ENCODE data around the gene PRKN.
"Not testable (repeated sequence)": the region's sequence is repeated elsewhere in the genome, so short reads cannot be mapped to it uniquely, and the experiment has no call there.

The PRKN gene

DNA sequence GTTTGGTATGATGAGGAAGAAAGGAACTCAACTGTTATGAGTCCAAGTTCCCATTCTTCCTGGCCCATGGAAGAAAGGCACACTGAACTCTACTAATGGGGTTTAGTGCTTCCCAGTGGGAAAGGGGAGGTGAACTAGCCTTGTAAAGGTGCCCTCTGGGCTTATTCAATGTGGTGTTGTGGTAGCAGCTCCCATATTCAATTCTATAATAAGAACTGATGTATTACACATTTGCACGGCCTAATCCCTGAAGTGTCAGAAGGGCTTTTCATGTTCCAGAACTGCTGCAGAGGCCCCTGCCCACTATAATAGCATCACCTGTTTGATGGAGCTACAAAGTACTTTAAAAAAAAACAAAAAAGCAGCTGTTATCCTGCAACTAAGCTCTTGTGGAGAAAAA lies 17.1 kb downstream of the PRKN start:
- DNase-seq: no peak

DNA sequence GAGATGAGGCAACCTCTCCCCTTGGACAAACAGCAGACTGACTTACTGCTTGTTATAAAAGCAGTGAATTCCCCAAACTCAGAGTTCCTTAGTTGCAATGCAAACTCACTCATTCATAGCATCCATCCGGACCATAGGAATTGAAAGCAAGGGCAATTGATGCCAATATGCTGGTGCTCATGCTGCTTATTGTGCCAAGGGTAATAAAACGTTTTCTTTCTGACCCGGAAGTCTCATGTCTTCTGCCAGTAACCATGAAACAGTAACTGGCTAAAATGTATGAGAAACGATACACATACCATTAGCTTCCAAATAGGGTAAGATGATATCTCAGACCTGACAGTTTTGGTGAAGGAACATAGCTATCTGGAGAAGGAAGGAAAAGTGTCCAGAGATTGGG lies 18.1 kb downstream of the PRKN start:
- DNase-seq: no peak

DNA sequence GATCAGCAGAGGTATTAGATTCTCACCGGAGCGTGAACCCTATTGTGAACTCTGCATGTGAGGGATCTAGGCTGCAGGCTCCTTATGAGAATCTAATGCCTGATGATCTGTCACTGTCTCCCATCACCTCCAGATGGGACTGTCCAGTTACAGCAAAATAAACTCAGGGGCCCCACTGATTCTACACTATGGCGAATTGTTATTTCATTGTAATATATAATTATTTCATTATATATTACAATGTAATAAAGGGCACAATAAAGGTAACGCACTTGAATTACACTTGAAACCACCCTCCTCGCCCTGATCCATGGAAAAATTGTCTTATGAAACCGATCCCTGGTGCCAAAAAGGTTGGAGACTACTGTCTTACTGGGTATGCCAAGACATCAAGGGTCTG lies 18.6 kb downstream of the PRKN start:
- DNase-seq: no peak

DNA sequence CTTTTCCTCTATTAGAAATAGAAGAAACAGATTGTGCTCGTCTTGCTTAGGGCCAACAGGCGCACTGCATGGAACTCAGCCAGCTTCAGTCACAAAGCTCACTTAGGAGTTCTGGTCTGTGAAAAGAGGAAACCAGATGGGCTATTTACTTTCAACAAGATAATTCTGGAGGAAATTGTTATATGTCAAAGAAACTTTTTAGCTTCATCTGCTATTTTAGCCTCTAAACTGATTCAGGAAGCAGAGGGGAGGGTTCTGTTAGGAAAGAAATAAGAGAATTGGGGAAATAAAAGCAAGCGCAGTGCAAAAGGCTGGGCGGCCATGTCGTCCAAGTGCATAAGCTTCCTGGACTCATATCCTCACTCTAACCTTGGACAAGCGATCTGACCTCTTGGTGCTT lies 21.3 kb downstream of the PRKN start:
- peak; percentile 83 for DNase-seq

DNA sequence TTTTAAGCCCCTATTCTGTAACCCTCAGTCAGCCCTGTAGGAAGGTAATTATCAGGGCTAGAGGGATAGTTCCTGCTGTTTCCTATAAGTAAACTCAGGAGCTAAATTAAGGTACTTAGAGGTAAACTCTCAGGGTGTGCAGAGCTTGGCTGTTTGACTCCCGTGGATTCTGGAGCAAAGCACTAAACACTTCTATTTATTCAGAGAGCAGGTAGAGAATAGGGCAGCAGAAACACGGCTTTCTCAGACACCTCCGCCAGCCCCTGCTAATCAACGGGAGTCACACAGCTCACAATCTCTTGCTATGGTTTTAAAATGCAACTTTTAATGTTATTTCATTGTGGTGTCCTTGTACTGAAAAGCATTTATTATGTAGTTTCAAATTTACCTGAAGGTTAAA lies 21.8 kb downstream of the PRKN start:
- DNase-seq: no peak

DNA sequence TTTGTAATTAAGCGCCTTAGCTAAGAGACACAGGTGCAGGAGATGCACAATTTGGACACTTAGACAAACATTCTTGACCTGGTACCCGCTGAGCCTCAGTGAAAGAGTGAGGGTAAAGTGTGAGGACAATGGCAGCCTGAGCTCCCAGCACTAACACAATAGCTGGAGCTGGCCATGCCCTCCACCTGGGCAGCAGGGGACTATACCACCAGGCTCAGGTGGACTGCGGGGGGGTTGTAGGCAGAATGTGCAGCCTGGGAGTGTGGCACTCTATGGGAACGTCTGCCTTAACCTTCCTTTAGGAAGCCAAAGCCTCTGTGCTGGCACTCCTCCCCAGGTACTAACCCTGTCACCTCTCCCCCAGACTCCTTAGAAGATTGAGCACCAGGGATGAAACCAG lies 23.6 kb downstream of the PRKN start:
- no peak for DNase-seq

DNA sequence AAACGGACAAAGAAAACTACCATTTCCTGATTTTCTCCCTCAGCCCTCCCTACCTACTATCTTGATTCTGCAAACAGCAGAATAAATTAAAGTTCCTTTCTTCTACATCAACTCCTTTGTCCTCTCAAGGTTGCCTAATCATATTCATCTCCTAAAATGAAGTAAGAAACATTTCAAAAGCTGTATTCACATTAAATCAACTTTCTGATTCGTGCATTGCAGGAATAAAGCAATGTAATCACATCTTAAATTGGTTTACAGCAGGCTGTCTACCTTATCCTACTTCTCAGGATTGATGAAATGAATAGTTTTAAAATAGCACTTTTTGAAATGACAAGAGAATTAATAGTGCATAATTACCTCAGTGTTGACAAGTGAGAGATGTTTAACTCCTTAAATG lies 25.1 kb downstream of the PRKN start:
- DNase-seq: no peak

DNA sequence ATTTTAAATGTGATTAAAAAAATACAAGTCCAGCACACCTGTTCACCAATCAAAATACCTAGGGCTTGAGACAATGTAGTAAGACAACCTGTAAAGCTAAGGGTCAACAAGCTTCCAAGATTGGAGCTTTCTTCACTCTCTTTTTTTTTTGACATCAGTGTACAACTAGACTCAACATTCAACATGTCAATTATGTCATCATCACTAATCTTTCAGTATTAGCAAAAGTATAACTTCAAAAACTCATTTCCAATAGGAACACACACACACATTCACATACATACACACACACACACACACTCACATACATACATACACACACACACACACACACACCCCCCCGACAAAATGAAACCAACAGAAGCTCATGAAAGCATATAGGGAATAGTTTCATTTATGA lies 26.0 kb downstream of the PRKN start:
- DNase-seq: no peak

DNA sequence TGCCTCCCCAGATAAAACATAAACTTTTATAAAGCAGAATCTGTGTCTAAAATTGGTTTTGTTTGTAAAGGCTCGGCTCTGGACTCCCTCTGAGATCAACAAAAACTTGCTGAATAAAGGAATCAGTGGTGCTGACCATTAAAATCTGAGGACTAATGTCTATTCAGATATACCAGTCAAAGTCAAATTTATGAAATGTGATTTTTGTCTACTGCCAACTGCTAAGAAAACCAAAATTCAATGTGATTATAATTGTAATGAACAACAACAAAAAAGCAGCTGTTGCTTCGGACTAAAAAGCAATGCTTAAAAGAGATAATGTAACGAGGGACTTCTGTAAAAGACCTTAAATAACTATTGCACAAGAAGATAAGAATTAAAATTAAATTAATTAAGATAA lies 26.6 kb downstream of the PRKN start:
- DNase-seq: no peak

DNA sequence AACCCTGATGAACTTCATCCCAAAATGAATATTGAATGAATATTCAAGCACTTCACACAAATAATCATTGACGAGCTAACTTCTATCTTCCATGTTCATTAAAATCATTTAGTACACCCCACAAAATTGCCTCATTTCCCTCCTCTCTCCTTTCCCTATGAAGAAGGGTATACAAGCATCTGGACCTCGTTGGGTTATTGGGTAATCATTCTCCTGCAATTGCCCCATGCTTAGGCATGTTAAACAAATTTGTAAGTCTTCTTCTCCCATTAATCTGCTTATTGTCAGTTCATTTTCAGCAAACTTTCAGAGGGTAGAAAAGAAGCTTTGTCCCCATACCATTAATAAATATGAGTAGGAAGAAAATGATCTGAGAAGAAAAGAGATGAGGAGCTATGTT lies 27.6 kb downstream of the PRKN start:
- DNase-seq: no peak

DNA sequence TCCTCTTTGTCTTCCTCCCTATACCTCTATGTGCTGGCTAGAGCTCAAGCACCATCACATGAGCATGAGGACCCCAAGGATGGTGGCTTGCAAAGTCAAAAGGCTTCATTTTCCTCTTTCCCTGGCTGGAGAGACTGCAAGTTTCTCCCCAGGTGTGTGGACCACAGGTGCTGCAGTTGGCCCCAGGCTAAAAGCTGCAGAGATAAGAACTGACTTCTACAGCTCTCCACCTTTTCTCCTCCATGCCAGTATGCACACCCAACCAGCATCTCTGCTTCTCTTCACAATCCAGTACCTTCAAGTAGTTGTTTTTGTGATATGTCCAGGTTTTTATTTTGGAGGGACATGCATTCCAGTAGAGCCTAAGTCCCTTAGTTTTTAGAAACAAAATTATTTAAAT lies 29.1 kb downstream of the PRKN start:
- no peak for DNase-seq

DNA sequence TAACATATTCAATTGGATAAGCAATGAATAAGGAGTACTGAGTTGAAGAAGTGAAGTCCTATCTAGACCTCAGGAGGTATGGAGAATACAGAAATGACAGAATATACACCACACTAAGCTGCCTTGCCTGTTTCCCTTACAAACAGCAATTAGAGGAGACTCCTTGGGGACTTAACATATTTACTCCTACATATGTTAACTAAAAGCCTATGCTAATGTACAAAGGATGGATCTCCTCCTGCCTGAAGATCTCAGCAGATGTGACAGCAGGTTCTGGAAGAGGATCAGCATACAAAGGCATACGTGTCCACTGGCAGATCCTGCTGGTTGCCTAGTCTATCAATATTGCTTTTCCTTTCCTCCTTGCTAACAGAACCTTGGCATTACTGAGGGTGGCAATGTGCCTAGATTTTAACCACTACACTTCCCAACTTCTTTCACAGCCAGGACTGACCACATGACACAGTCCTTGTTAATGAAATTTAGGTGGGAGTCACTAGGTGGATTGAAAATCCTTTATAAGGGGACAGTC lies 29.6 kb downstream of the PRKN start:
- no peak for DNase-seq

DNA sequence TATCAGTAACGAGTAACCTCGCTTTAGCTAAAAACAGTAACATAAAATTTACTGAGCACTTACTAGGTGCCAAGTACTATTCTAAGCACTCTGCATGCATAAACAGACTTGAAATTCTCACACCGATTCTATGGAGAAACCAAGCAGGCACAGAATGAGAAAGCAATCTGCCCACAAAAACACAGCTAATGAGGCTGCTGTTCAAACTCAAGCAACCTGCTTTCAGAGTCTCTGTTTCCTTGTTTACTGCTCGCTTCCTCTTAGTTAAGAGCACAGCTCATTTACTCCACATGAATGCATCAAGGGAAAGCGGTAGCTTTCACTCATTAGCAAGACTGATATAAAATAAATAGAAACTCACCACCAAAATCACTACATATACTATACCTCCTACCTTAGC lies 37.4 kb downstream of the PRKN start:
- DNase-seq: no peak

DNA sequence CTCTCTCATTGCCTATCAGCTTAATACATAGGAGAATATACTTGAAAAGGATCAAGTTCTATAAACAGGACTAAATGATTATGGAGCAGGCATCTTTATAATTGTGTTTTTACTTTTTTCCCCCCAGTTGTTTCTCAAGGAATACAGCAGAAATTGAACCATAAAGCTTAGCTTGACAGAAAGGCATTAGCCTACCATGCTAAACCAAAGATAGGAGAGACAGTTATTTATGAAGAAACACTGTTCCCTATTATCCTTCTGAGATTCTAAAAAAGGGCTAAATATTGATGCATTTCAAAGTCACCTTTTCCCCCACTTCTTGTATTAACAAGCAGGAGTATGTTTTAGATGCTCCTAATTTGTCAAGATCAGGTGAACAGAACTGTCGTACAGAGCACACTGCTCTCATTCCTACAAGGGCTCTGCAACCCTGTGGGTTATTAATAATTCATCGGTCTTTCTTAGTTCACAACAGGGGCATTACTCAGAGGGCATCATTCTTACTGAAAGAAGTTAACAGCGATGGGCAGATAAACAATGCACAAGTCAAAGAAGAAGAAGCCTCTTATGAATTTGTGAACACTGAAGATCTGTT lies 38.7 kb downstream of the PRKN start:
- DNase-seq: no peak

DNA sequence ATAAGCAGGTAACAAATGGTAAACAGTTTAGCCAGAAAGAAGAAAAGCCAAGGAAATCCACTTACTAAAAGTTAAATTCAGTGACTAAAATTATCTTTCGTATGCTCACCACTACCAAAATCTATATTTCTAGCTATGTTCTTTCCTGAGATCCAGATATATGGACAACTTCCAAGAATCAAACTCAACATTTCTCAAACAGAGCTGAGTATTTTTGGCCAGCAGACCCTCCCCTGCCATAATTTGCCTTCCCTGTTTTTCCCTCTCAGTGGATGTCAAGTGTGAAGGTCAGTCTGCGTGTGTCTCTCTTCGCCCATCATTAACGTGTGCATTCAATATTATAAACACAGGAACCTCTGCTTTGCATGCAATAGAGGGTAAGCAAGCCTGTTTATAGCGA lies 42.0 kb downstream of the PRKN start:
- DNase-seq: no peak

DNA sequence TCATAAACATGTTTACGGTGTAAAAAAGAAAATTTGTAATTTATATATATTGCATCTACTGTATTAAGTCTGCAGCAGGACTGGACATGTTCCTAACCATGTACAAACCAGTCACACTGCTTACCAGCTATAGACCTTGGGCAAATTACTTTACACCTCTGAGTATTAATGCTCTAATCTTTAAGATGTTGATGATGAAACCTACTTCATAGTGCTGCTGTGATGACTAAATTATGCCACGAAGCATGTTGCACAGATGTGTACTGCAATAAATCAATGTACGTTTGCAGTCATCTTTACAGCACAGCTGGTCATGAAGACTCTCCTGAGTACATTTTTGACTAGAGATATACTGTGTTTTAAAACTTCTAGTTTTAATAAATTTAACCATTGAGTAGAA lies 42.6 kb downstream of the PRKN start:
- no peak for DNase-seq

DNA sequence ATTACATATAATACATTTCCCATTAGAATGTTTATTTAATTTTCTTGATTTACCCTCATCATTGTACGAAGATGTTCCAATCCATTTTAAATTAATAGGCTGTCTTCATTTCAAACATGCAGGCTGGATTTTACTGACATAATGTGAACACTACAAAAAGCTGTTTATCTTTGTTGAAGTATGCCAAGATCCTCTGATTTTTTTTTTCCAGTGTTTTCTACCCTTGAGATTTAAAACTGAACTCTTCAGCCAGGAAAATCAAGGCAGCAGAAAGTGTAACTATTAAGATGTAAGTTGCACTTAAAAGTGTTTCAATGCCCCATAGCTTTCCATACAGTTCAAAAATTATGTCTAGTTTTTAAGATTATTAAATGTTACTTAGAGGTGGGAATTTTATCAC lies 43.5 kb downstream of the PRKN start:
- DNase-seq: no peak

DNA sequence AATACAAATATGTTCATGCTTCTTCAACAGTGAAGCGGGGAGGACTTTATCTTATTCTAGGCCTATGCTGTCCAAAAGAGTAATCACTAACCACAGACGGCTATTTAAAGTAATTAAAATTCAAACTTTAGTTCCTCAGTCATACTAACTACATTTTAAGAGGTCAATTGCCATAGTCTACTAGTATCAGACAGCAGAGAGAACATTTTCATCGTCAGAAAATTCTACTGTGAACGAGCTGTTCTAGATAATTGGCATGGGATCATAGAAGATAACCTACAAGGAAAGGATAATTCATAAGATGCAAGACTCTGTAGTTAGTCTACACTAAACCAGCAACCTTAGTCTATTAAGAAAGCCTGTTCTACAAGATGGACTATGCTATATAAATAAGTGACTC lies 44.4 kb downstream of the PRKN start:
- no peak for DNase-seq

DNA sequence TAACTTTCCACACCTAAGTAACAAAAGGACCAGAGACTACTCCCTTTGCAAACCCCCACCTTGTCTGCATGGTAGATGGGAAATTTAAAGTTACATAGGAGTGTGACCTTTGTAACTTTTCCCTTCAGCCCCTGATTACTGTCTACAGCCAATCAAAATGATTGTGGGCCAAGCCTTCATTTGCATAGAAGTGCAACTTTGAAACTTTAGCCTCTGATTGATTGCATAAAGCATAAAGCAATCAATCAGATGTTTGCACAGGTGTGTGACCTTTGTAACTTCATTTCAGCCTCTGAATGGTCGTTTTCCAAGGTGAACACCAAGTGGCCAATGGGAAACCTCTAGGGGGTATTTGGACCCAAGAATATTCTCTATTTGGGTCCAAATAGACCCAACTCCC lies 46.1 kb downstream of the PRKN start:
- DNase-seq: no peak

DNA sequence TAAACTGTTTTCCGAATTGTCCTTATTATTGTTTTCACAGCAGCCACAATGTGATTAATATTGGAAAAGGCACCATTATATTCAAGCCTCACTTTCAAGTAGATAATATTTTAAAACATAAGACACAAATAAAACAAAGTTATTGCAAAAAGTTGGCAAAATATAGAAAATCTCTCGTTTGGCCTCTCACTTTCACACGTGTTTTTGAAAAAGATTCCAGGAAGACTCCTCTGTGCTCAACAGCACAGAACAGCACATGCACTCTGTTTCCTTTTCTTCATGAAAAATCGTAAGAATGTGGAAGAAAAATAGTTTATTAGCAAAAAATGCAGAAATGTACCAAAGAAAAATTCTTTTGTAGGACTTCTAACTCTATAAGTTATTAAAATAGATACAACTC lies 46.7 kb downstream of the PRKN start:
- no peak for DNase-seq

DNA sequence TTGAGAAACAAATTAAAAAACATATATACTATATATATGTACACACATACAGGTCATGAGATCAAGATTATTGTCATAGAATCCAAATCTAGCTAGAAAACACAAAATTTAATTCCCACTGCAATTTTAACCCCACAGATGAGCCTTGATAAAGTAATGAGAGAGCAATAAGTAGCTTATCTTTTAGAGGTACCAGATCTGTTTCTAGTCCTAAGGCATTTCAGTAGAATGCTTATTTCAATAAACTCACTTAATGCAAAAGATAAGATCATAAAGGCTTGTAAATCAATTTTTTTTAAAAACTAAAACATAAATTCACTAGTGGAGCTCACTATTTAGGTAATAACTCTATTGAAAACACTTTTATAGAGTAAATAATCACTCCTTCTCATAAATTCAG lies 47.2 kb downstream of the PRKN start:
- DNase-seq: no peak

DNA sequence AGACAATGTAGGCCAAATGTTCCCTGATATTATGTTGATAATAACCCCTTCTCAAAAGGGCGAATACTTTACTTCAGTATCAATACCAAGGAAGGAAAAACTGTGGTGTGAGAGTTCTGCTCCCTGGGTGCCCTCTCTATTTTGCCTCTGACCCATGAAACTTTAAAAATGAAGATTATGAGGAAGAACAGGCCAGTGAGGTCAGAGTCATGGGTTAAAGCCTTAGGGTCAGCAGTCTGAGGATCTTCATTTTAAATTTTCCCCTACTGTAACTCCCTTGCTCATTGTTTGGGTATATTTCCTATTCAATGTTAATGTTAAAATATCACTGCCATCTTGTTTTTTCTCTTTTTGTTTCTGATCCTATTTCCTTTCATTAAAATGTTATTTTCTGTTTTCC lies 47.9 kb downstream of the PRKN start:
- DNase-seq: no peak

DNA sequence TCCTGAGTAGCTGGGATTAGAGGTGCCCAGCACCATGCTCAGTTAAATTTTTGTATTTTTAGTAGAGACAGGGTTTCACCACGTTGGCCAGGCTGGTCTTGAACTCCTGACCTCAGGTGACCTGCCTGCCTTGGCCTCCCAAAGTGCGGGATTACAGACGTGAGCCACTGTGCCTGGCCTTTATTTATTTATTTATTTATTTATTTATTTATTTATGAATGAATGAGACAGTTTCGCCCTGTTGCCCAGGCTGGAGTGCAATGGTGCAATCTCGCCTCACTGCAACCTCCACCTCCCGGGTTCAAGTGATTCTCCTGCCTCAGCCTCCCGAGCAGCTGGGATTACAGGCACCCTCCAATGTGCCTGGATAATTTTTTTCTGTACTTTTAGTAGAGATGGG lies 48.7 kb downstream of the PRKN start:
- DNase-seq: not testable (repeated sequence)

DNA sequence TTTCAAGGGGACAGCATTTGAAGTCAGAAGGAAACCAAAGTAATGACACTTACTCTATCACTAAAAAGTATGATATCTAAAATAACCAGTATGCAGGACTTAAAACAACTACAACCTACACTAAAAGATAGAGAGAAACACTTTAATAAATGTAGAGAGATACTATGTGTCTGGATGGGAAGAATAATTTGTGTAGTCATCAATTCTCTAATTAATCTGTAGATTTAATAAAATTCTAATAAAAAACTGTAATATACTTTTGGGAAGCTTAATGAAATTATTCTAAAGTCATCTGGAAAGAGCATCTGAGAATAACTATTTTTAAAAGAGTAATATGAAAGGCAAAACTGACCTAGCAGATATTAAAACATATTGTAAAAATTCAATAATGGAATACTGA lies 52.1 kb downstream of the PRKN start:
- no peak for DNase-seq

DNA sequence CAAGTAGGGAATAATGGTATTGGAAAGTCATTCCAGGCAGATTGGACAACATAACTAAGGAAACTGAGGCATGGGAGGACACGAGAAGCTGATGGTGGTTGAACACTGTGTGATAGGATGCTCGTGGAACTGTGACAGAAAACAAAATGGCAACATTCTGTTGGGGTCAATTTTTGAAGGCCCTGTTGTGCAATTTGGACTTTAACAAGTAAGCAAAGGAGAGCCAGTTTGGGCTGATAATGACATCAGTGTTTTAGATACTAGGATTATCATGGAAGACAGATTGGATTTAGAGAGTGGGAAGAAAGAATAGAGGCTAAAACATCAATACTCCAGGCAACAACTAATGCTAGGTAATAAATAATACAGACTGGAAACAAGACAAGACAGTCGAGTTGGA lies 53.1 kb downstream of the PRKN start:
- DNase-seq: no peak

Data from femur (tissue), 1 donor.